SJSA1 (cell line): ENCODE data around the gene VASH2. TPM values are rescaled to one million over a fixed set of nuclear protein-coding genes. Genes with fewer than 3 reads are reported as not detected.
"Not testable (repeated sequence)": the region's sequence is repeated elsewhere in the genome, so short reads cannot be mapped to it uniquely, and the experiment has no call there.

Experiments used
- DNase-seq, 2 experiments: peaks; one replicate each; pipeline ENCODE4 v3.0.0-alpha.2; 2015 to 2020; ENCODE audit warnings: low spot score in 2 of 2, low read depth in 1 of 2
- H3K27ac ChIP-seq: fragments of 250-450 bp; sonication (Bioruptor Pico); 2 replicates; pipeline ENCODE4 v1.5.1; 2020; ENCODE audit warnings: mild to moderate bottlenecking, moderate library complexity
- H3K27me3 ChIP-seq: fragments of 250-450 bp; sonication (Bioruptor Pico); replicated peaks from 2 replicates; pipeline ENCODE4 v1.5.1; 2020; ENCODE audit warnings: mild to moderate bottlenecking, moderate library complexity
- H3K36me3 ChIP-seq: fragments of 250-450 bp; sonication (Bioruptor Pico); 2 replicates; pipeline ENCODE4 v1.5.1; 2020; ENCODE audit warnings: mild to moderate bottlenecking
- H3K4me1 ChIP-seq: fragments of 250-450 bp; sonication (Bioruptor Pico); replicated peaks from 2 replicates; pipeline ENCODE4 v1.6.1; 2021; ENCODE audit warnings: mild to moderate bottlenecking
- H3K4me3 ChIP-seq: fragments of 250-450 bp; sonication (Bioruptor Pico); 2 replicates; pipeline ENCODE4 v1.5.1; 2020; ENCODE audit warnings: mild to moderate bottlenecking
- H3K9me3 ChIP-seq: fragments of 250-450 bp; sonication (Bioruptor Pico); replicated peaks from 2 replicates; pipeline ENCODE4 v1.5.1; 2020; ENCODE audit warnings: mild to moderate bottlenecking
- total RNA-seq: library from RNA; depleted of rRNA; stranded (reverse); fragments of >200 nt; shearing (Covaris generic); gene quantifications from 2 replicates; pipeline ENCODE4 v1.2.3, GENCODE V29; 2014

VASH2 gene
- total RNA-seq, 1 experiment from 2014 or later = 2.7 TPM

DNA sequence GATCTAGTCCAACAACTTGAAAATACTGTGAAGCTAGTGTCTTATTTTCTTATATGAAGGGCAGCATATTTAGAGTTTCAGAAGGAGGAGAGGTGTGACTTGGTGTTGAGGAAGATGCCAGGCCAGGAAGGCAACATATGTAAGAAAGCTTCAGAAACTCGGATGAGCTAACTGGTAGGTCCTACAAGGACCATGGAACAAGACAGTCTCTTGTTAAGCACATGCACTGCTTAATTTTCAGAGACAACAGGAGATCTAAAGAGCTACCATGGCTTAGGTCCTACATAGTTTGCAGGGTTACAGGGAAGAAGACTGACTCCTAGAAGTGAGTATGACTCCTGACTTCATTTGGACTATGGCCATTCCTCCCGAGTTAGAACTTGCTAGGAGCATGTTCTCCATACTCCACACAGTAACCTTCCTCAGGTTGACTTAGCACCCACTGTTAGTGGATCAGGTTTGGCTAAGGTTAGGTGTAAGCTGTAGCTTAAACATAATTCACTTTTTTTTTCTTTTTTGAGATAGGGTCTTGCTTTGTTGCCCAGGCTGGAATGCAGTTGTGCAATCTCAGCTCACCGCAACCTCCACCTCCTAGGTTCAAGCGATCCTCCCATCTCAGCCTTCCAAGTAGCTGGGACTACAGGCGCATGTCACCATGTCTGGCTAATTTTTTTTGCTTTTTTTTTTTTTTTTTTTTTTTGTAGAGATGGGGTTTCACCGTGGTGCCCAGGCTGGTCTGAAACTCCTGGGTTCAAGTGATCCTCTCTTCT lies 34.4 kb downstream of the VASH2 start:
- DNase-seq = no peak
- H3K9me3 ChIP-seq = no peaks in the 10 kb centered on the region
- no peaks in the 10 kb centered on the region for H3K27me3 ChIP-seq
- no peak overlapping the region for H3K27ac ChIP-seq
- H3K36me3 ChIP-seq = peaks cover 5% of the 10 kb centered on the region
- H3K4me3 ChIP-seq = no peak overlapping the region
- H3K4me1 ChIP-seq = no peaks in the 10 kb centered on the region

DNA sequence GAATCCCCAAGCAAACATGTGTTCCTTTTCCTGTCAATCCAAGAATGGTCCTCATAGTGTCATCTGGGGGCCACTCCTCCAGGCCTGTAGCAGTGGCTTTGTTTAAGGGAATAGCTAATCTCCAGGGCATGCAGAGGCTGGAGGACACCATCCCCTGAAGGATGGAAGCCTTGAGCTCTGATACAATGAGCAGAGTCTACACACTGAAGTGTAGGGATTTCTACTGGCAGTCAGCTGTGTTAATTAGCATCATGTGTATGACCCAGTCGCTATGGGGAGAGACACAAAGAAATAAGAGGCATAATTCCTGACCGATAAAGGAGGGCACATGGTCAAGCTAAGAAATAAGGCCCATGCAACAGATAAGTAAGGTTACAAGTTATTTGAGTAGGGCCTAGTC lies 36.2 kb downstream of the VASH2 start:
- no peak overlapping the region for H3K27ac ChIP-seq
- H3K36me3 ChIP-seq = peaks cover 5% of the 10 kb centered on the region
- no peak overlapping the region for H3K4me3 ChIP-seq
- H3K27me3 ChIP-seq = no peaks in the 10 kb centered on the region
- H3K4me1 ChIP-seq = no peaks in the 10 kb centered on the region
- no peaks in the 10 kb centered on the region for H3K9me3 ChIP-seq
- no peak for DNase-seq

DNA sequence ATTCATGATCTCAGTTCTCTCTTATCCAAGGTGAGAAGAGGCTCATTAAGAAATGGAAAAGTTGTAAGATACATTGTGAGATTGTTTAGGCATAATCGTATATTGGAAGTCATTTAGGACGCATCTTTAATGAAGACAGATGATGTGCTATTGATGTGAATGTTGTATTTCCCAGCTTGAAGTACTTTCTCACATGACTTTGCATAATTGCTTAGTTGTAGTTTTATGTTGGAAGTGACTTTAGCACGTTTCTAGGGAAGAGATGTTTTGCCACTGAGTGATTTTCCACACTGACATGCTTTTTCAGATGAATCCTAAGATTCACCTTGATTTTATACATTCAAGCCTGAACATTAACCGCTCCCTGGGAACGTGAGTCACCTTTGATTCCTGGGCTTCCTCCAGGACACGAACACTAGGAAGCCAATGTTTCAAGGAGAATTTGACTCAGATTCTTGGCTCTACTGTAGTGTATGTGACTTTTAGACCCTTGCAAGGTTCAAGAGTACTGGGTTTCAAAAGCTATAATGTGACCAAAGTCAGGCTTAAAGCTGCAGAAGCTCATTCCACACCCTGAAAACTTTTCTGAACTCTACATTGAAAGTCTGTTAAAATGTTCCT lies 37.5 kb downstream of the VASH2 start:
- Histone ChIP-seq H3K27me3 (no peaks in the 10 kb centered on the region), H3K9me3 (no peaks in the 10 kb centered on the region), H3K4me1 (no peaks in the 10 kb centered on the region), H3K36me3 (peaks cover 10% of the 10 kb centered on the region), H3K4me3 (no peak overlapping the region), H3K27ac (no peak overlapping the region)
- DNase-seq = no peak

GRCh38 chr1:212990276-212990675 lies 39.9 kb downstream of the VASH2 start:
- Histone ChIP-seq H3K4me3 (no peak overlapping the region), H3K4me1 (no peaks in the 10 kb centered on the region), H3K9me3 (no peaks in the 10 kb centered on the region)

DNA sequence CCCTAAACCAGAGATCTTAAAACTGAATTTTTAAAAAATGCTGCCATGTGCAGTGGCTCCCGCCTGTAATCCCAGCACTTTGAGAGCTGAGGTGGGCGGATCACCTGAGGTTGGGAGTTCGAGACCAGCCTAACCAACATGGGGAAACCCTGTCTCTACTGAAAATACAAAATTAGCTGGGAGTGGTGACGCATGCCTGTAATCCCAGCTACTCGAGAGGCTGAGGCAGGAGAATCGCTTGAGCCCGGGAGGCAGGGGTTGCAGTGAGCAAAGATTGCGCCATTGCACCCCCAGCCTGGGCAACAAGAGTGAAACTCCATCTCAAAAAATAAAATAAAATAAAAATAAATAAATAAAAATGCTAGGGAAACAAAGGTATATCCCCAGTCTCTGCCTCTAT lies 43.6 kb downstream of the VASH2 start:
- DNase-seq = not testable (repeated sequence)

More at GRCh38 chr1:212990276-212990675, 39.9 kb downstream of the VASH2 start:
- Histone ChIP-seq H3K27ac (no peak overlapping the region), H3K27me3 (no peaks in the 10 kb centered on the region), H3K36me3 (peaks cover 19% of the 10 kb centered on the region)
- no peak for DNase-seq

DNA sequence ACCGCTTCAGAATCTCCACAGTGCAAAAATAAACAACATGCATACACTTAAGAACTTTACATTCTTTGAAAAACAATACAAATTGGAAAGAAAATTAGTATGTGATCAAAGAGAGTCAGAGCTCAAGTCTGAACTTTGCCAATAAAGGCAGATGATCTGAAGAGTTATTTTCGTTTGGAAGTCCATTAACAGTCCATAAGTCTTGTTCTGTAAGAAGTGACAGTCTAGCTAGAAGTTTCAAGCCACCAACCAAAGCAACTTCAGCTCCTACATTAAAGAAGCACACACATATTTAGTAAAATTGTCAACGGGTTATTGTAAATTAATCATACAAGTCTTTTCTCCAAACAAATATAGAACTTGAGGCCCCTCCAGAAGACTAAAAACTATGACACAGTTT lies 44.6 kb downstream of the VASH2 start:
- H3K36me3 ChIP-seq = peaks cover 36% of the 10 kb centered on the region
- H3K4me3 ChIP-seq = no peak overlapping the region
- no peak for DNase-seq
- no peaks in the 10 kb centered on the region for H3K4me1 ChIP-seq
- H3K27me3 ChIP-seq = no peaks in the 10 kb centered on the region
- no peak overlapping the region for H3K27ac ChIP-seq
- no peaks in the 10 kb centered on the region for H3K9me3 ChIP-seq

More for the DNA sequence above, 43.6 kb downstream of the VASH2 start:
- not testable (repeated sequence) for H3K27ac ChIP-seq, H3K4me3 ChIP-seq, H3K4me1 ChIP-seq, H3K9me3 ChIP-seq, H3K27me3 ChIP-seq
- H3K36me3 ChIP-seq = peaks cover 36% of the 10 kb centered on the region

GRCh38 chr1:213003256-213003655 lies 52.9 kb downstream of the VASH2 start:
- DNase-seq = no peak
- H3K36me3 ChIP-seq = peaks cover 53% of the 10 kb centered on the region

GRCh38 chr1:213008564-213008963 lies 58.2 kb downstream of the VASH2 start:
- H3K4me3 ChIP-seq = no peak overlapping the region
- peaks cover 50% of the 10 kb centered on the region for H3K36me3 ChIP-seq
- H3K4me1 ChIP-seq = no peaks in the 10 kb centered on the region
- no peak overlapping the region for H3K27ac ChIP-seq
- H3K27me3 ChIP-seq = no peaks in the 10 kb centered on the region
- no peaks in the 10 kb centered on the region for H3K9me3 ChIP-seq
- DNase-seq = no peak

More at GRCh38 chr1:213003256-213003655, 52.9 kb downstream of the VASH2 start:
- Histone ChIP-seq H3K27me3 (no peaks in the 10 kb centered on the region), H3K4me3 (no peak overlapping the region), H3K4me1 (no peaks in the 10 kb centered on the region), H3K9me3 (no peaks in the 10 kb centered on the region), H3K27ac (no peak overlapping the region)

DNA sequence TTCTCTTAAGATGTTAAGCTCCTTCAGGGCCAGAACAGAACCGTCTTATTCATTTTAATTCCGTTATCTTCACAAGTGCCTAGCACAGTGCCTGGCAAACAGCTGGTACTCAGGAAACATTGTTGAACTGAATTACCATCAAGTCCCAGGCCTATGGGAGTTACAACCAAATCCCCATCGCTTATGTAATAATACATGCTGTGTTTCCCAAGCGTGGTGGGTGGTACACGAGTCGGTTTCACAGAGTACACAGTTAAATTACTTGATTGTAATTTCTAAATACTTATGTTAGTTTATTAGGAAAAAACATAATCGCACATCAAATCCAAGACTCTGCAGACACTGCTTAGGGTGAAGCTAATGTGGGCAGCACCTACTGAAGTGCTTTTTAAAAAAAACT lies 64.3 kb downstream of the VASH2 start:
- peaks cover 14% of the 10 kb centered on the region for H3K36me3 ChIP-seq
- H3K9me3 ChIP-seq = no peaks in the 10 kb centered on the region
- no peaks in the 10 kb centered on the region for H3K27me3 ChIP-seq
- peak overlapping the region; percentile 55 for H3K27ac ChIP-seq
- peaks cover 4% of the 10 kb centered on the region; the same call in 1 of the 2 replicates for H3K4me1 ChIP-seq
- no peak for DNase-seq
- H3K4me3 ChIP-seq = peak overlapping the region; percentile 76

DNA sequence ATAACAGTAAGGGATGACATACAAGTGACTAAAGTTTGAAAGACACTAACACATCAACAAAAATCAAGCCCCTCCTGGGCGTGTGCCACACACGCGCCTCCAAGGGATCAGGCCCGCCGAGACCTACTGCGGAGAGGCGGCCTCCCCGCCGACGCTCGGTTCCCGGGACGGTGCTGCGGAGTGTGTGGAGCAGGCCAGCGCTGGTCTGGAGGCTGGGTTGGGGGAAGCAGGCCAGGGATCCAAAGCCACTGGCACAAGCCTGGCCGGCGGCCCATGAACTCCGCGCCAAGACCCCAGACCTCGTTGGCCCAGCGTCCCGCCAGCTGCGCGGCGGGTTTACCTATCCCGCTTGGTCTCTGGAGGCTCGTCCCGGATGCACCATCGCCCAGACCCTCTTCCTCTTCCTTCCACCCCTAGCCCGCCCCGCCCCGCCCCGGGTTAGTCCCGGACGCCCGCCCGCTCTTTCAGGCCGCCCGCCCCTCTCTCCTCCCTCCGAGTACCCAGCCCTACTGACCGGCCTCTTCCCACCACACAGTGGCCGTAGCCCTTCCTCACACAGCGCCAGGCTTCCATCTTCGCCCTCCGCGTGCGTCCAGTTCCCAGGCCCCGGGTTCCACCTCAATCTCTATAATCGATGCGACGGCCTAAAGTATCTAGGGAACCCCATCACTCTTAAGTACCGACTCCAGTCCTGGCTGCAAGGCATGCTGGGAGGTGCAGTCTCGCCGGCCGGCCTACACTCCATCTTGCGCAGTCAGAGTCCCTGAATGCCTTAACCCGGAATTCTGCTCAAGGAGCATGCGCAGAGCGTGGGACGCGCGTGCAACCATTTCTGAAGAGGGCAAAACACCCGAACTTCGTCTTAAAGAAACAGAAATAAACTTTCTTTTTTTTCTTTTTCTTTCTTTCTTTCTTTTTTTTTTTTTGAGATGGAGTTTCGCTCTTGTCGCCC lies 65.0 kb downstream of the VASH2 start, which contains the start of gene ANGEL2:
Gene ANGEL2, minus strand, starts transcription at position 769 of the 952 bp plus-strand sequence. Its CDS starts 196 bp downstream, at position 573.
- H3K4me3 ChIP-seq = peak within 1 kb of the TSS; percentile 76
- H3K27ac ChIP-seq = peak within 1 kb of the TSS; percentile 55
- peaks cover 14% of the 10 kb centered on the region for H3K36me3 ChIP-seq
- H3K27me3 ChIP-seq = no peaks in the 10 kb centered on the region
- peak; percentile 96 for DNase-seq
- peaks cover 4% of the 10 kb centered on the region; the same call in 1 of the 2 replicates for H3K4me1 ChIP-seq
- H3K9me3 ChIP-seq = no peaks in the 10 kb centered on the region

- Histone ChIP-seq H3K4me3 (no peak overlapping the region), H3K27ac (no peak overlapping the region), H3K27me3 (0 out of 2 replicates have a peak, but pooled peaks cover 4% of the 10 kb centered on the region), H3K36me3 (no peaks in the 10 kb centered on the region; the same call in 1 of the 2 replicates), H3K4me1 (peaks cover 4% of the 10 kb centered on the region; the same call in 1 of the 2 replicates), H3K9me3 (no peaks in the 10 kb centered on the region)
- no peak for DNase-seq
Observed at GRCh38 chr1:213017447-213018273, 67.3 kb downstream of the VASH2 start.

- Histone ChIP-seq H3K9me3 (no peaks in the 10 kb centered on the region), H3K36me3 (no peaks in the 10 kb centered on the region; the same call in 1 of the 2 replicates), H3K4me1 (peaks cover 4% of the 10 kb centered on the region; the same call in 1 of the 2 replicates), H3K4me3 (no peak overlapping the region), H3K27me3 (0 out of 2 replicates have a peak, but pooled peaks cover 4% of the 10 kb centered on the region), H3K27ac (no peak overlapping the region)
- DNase-seq = no peak
Observed at GRCh38 chr1:213019450-213019849, 69.1 kb downstream of the VASH2 start.
